HepG2 (cell line): ENCODE results near the gene DCAF15. TPM values are rescaled to one million over a fixed set of nuclear protein-coding genes. Genes with fewer than 3 reads are reported as not detected.

Experiments used
- ATF1 ChIP-seq: IDR thresholded peaks from 2 replicates; pipeline ENCODE4 v1.6.1; 2016; ENCODE audit warnings: mild to moderate bottlenecking, control low read depth
- CHD2 ChIP-seq: IDR thresholded peaks from 2 replicates; pipeline ENCODE4 v1.6.1; 2011; ENCODE audit warnings: low read depth, low read length, improper control_type of control experiment
- ESRRA ChIP-seq: sonication (generic); formaldehyde crosslinking; IDR thresholded peaks from 2 replicates; pipeline ENCODE4 v1.5.1; 2020; ENCODE audit warnings: mild to moderate bottlenecking, low read depth, missing genetic modification reagents
- FOXP1 ChIP-seq, 2 experiments: fragments of 450-650 bp in 1 of 2; IDR thresholded peaks; 2 replicates each; pipeline ENCODE4 v1.6.1; 2017 to 2018; ENCODE audit warnings: antibody characterized with exemption in 1 of 2
- PHF5A ChIP-seq: IDR thresholded peaks from one replicate; pipeline ENCODE4 v1.6.1; 2018; ENCODE audit warnings: low read depth, missing genetic modification reagents; ENCODE audit not compliant: unreplicated experiment
- PTBP1 ChIP-seq: fragments of 200-400 bp; formaldehyde crosslinking; IDR thresholded peaks from 2 replicates; pipeline ENCODE4 v1.6.1; 2018; ENCODE audit warnings: low read length, low read depth; ENCODE audit not compliant: poor library complexity, severe bottlenecking
- SPEN ChIP-seq: sonication (generic); formaldehyde crosslinking; IDR thresholded peaks from 2 replicates; pipeline ENCODE4 v1.5.1; 2020; ENCODE audit warnings: low read depth, mild to moderate bottlenecking, missing genetic modification reagents
- WIZ ChIP-seq: sonication (generic); formaldehyde crosslinking; IDR thresholded peaks from 2 replicates; pipeline ENCODE4 v1.5.1; 2020; ENCODE audit warnings: mild to moderate bottlenecking, missing genetic modification reagents
- polyA plus RNA-seq, 8 experiments: library from polyadenylated mRNA; depleted of rRNA in 3 of 8; stranded (reverse) in 7 of 8; unstranded in 1 of 8; fragments of >200 nt; fragmentation: Illumina TruSeq in 4 of 8; extraction: Trizol in 4 of 8; gene quantifications; 2 replicates each; pipeline versions ENCODE4 v1.2.1 to v1.2.3, GENCODE V29; 2011 to 2016; ENCODE audit warnings: low read depth in 4 of 8, missing spikeins in 1 of 8, mixed read lengths in 1 of 8; ENCODE audit not compliant: insufficient read depth in 1 of 8
- total RNA-seq, 5 experiments: library from RNA; depleted of rRNA; stranded (reverse); fragments of >200 nt; fragmentation: Illumina TruSeq; extraction: Trizol; gene quantifications; 2 replicates each; pipeline ENCODE4 v1.2.3, GENCODE V29; 2016; ENCODE audit warnings: low read depth in 1 of 5
- TF ChIP-seq, protein P1 (sequence below): sonication (generic); formaldehyde crosslinking; IDR thresholded peaks from 2 replicates; pipeline ENCODE4 v1.4.0; 2020; ENCODE audit warnings: mild to moderate bottlenecking, missing genetic modification reagents
- TF ChIP-seq, protein P2 (sequence below): IDR thresholded peaks from 2 replicates; pipeline ENCODE4 v1.6.1; 2016; ENCODE audit warnings: low read depth, missing genetic modification reagents, missing compliant biosample characterization
- TF ChIP-seq, protein P3 (sequence below): sonication (generic); formaldehyde crosslinking; conservative IDR thresholded peaks from 2 replicates; pipeline ENCODE4 v1.5.0; 2020; ENCODE audit warnings: missing genetic modification reagents
- TF ChIP-seq, protein P4 (sequence below): sonication (generic); formaldehyde crosslinking; IDR thresholded peaks from 2 replicates; pipeline ENCODE4 v1.5.0; 2020; ENCODE audit warnings: missing genetic modification reagents
- TF ChIP-seq, protein P5 (sequence below): sonication (generic); formaldehyde crosslinking; IDR thresholded peaks from 2 replicates; pipeline ENCODE4 v1.4.0; 2020; ENCODE audit warnings: mild to moderate bottlenecking, missing genetic modification reagents
- TF ChIP-seq, protein P6 (sequence below): sonication (generic); formaldehyde crosslinking; IDR thresholded peaks from 2 replicates; pipeline ENCODE4 v1.4.0; 2020; ENCODE audit warnings: missing genetic modification reagents

The DCAF15 gene
- total and polyA plus RNA-seq, 2 of the 13 experiments (the other 11 are each of a cell fraction or from before 2014, with no cell fraction given), result 13.6 to 14.0 TPM

DNA sequence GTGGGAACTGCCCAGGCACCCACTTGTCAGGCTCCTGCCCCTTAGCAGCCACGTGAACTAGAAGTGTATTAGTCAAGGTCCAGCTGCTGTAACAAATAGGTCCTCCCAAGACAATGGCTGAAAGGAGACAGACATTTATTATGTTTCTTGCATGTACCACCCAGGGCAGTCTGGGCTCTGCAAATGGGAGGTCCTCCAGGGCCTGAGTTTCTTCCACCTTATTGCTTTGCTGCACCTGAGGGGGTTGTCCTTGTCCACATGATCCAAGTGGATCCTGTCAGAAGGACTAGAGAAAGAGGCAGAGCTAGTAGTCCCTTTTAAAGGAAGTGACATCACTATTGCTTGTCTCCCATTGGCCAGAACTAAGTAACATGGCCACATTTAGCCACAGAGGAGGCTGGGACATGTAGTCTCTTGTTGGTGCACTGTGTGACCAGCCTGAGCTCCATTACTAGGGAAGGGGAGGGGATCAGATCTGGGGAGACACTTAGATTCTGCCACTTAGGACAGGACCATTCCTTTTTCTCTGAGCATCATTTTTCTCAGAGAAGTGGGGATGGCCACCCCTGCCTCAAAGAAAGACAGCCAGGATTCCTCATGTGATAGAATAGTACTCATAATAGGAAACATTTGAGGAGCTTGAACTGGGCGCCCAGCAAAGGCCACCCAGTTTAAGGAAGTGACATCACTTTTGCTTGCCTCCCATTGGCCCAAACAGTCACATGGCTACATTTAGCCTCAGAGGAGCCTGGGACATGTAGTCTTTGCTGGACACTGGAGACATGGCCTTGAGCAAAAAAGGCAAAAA, 31.2 kb upstream of the DCAF15 start (continued):
- TF ChIP-seq, protein P1, sequence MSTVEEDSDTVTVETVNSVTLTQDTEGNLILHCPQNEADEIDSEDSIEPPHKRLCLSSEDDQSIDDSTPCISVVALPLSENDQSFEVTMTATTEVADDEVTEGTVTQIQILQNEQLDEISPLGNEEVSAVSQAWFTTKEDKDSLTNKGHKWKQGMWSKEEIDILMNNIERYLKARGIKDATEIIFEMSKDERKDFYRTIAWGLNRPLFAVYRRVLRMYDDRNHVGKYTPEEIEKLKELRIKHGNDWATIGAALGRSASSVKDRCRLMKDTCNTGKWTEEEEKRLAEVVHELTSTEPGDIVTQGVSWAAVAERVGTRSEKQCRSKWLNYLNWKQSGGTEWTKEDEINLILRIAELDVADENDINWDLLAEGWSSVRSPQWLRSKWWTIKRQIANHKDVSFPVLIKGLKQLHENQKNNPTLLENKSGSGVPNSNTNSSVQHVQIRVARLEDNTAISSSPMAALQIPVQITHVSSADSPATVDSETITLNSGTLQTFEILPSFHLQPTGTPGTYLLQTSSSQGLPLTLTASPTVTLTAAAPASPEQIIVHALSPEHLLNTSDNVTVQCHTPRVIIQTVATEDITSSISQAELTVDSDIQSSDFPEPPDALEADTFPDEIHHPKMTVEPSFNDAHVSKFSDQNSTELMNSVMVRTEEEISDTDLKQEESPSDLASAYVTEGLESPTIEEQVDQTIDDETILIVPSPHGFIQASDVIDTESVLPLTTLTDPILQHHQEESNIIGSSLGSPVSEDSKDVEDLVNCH (CRISPR knock-in tag), result no peak
- TF ChIP-seq PTBP1 (no peak), FOXP1 (IDR thresholded peaks at IDR 0.05) (no peak), FOXP1 (CRISPR knock-in tag; IDR thresholded peaks at IDR 0.05) (no peak), CHD2 (no peak), PHF5A (CRISPR knock-in tag) (no peak), ATF1 (peak; percentile 59), WIZ (no peak), SPEN (CRISPR knock-in tag) (no peak), ESRRA (CRISPR knock-in tag) (no peak)
- TF ChIP-seq, protein P2, sequence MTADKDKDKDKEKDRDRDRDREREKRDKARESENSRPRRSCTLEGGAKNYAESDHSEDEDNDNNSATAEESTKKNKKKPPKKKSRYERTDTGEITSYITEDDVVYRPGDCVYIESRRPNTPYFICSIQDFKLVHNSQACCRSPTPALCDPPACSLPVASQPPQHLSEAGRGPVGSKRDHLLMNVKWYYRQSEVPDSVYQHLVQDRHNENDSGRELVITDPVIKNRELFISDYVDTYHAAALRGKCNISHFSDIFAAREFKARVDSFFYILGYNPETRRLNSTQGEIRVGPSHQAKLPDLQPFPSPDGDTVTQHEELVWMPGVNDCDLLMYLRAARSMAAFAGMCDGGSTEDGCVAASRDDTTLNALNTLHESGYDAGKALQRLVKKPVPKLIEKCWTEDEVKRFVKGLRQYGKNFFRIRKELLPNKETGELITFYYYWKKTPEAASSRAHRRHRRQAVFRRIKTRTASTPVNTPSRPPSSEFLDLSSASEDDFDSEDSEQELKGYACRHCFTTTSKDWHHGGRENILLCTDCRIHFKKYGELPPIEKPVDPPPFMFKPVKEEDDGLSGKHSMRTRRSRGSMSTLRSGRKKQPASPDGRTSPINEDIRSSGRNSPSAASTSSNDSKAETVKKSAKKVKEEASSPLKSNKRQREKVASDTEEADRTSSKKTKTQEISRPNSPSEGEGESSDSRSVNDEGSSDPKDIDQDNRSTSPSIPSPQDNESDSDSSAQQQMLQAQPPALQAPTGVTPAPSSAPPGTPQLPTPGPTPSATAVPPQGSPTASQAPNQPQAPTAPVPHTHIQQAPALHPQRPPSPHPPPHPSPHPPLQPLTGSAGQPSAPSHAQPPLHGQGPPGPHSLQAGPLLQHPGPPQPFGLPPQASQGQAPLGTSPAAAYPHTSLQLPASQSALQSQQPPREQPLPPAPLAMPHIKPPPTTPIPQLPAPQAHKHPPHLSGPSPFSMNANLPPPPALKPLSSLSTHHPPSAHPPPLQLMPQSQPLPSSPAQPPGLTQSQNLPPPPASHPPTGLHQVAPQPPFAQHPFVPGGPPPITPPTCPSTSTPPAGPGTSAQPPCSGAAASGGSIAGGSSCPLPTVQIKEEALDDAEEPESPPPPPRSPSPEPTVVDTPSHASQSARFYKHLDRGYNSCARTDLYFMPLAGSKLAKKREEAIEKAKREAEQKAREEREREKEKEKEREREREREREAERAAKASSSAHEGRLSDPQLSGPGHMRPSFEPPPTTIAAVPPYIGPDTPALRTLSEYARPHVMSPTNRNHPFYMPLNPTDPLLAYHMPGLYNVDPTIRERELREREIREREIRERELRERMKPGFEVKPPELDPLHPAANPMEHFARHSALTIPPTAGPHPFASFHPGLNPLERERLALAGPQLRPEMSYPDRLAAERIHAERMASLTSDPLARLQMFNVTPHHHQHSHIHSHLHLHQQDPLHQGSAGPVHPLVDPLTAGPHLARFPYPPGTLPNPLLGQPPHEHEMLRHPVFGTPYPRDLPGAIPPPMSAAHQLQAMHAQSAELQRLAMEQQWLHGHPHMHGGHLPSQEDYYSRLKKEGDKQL (CRISPR knock-in tag), result no peak
- TF ChIP-seq, protein P3, sequence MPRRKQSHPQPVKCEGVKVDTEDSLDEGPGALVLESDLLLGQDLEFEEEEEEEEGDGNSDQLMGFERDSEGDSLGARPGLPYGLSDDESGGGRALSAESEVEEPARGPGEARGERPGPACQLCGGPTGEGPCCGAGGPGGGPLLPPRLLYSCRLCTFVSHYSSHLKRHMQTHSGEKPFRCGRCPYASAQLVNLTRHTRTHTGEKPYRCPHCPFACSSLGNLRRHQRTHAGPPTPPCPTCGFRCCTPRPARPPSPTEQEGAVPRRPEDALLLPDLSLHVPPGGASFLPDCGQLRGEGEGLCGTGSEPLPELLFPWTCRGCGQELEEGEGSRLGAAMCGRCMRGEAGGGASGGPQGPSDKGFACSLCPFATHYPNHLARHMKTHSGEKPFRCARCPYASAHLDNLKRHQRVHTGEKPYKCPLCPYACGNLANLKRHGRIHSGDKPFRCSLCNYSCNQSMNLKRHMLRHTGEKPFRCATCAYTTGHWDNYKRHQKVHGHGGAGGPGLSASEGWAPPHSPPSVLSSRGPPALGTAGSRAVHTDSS (CRISPR knock-in tag), result no peak
- TF ChIP-seq, protein P4, sequence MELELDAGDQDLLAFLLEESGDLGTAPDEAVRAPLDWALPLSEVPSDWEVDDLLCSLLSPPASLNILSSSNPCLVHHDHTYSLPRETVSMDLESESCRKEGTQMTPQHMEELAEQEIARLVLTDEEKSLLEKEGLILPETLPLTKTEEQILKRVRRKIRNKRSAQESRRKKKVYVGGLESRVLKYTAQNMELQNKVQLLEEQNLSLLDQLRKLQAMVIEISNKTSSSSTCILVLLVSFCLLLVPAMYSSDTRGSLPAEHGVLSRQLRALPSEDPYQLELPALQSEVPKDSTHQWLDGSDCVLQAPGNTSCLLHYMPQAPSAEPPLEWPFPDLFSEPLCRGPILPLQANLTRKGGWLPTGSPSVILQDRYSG (CRISPR knock-in tag), result no peak
- TF ChIP-seq, protein P5, sequence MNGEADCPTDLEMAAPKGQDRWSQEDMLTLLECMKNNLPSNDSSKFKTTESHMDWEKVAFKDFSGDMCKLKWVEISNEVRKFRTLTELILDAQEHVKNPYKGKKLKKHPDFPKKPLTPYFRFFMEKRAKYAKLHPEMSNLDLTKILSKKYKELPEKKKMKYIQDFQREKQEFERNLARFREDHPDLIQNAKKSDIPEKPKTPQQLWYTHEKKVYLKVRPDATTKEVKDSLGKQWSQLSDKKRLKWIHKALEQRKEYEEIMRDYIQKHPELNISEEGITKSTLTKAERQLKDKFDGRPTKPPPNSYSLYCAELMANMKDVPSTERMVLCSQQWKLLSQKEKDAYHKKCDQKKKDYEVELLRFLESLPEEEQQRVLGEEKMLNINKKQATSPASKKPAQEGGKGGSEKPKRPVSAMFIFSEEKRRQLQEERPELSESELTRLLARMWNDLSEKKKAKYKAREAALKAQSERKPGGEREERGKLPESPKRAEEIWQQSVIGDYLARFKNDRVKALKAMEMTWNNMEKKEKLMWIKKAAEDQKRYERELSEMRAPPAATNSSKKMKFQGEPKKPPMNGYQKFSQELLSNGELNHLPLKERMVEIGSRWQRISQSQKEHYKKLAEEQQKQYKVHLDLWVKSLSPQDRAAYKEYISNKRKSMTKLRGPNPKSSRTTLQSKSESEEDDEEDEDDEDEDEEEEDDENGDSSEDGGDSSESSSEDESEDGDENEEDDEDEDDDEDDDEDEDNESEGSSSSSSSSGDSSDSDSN (CRISPR knock-in tag), result no peak
- TF ChIP-seq, protein P6, sequence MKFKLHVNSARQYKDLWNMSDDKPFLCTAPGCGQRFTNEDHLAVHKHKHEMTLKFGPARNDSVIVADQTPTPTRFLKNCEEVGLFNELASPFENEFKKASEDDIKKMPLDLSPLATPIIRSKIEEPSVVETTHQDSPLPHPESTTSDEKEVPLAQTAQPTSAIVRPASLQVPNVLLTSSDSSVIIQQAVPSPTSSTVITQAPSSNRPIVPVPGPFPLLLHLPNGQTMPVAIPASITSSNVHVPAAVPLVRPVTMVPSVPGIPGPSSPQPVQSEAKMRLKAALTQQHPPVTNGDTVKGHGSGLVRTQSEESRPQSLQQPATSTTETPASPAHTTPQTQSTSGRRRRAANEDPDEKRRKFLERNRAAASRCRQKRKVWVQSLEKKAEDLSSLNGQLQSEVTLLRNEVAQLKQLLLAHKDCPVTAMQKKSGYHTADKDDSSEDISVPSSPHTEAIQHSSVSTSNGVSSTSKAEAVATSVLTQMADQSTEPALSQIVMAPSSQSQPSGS (CRISPR knock-in tag), result no peak
